CD4-positive, alpha-beta T cell treated with Interleukin-6 for 4 hours (primary cell): ENCODE data around the gene C9orf43.
A peak's percentile ranks its signal among the peaks of the same experiment; 100 is the strongest.
"Not testable (repeated sequence)": the region's sequence is repeated elsewhere in the genome, so short reads cannot be mapped to it uniquely, and the experiment has no call there.

Source experiments
- DNase-seq: peaks from one replicate; pipeline ENCODE4 v3.0.0-alpha.2; 2020; ENCODE audit warnings: mixed read lengths

The C9orf43 gene

GRCh38 chr9:113381441-113381840 lies 29.1 kb upstream of the C9orf43 start:
- DNase-seq, result not testable (repeated sequence)

GRCh38 chr9:113381909-113382411 lies 28.6 kb upstream of the C9orf43 start:
- DNase-seq, result no peak

GRCh38 chr9:113386571-113387393 lies 23.8 kb upstream of the C9orf43 start:
- no peak for DNase-seq

- no peak for DNase-seq
These were observed 22.9 kb upstream of the C9orf43 start for GRCh38 chr9:113387560-113388230.

GRCh38 chr9:113388833-113389232 lies 21.7 kb upstream of the C9orf43 start:
- DNase-seq, result no peak

- no peak for DNase-seq
These were observed 21.1 kb upstream of the C9orf43 start for GRCh38 chr9:113389451-113389850.

- DNase-seq, result no peak
These were observed 20.2 kb upstream of the C9orf43 start for GRCh38 chr9:113390192-113390960.

GRCh38 chr9:113391917-113392316 lies 18.6 kb upstream of the C9orf43 start:
- no peak for DNase-seq

- DNase-seq, result no peak
These were observed 17.3 kb upstream of the C9orf43 start for GRCh38 chr9:113393281-113393680.

GRCh38 chr9:113395000-113395861 lies 15.3 kb upstream of the C9orf43 start:
- DNase-seq, result no peak

GRCh38 chr9:113397203-113397631 lies 13.3 kb upstream of the C9orf43 start:
- no peak for DNase-seq

GRCh38 chr9:113398796-113399195 lies 11.8 kb upstream of the C9orf43 start:
- DNase-seq, result no peak

GRCh38 chr9:113399646-113400200 lies 10.8 kb upstream of the C9orf43 start:
- DNase-seq, result no peak

GRCh38 chr9:113401027-113401792 lies 9.3 kb upstream of the C9orf43 start, which contains the start of gene ALAD:
Gene ALAD, minus strand, starts transcription at chr9:113401284. Its CDS starts 7,725 bp downstream, at chr9:113393559.
- DNase-seq, result peak; percentile 100

GRCh38 chr9:113403646-113404045 lies 6.9 kb upstream of the C9orf43 start:
- DNase-seq, result no peak

- not testable (repeated sequence) for DNase-seq
These were observed 4.2 kb upstream of the C9orf43 start for GRCh38 chr9:113406353-113406752.

- DNase-seq, result peak; percentile 59
These were observed 3.6 kb upstream of the C9orf43 start for GRCh38 chr9:113406873-113407511.

- DNase-seq, result no peak
These were observed 1.1 kb upstream of the C9orf43 start for GRCh38 chr9:113409481-113409880.

- no peak for DNase-seq
These were observed 702 bp upstream of the C9orf43 start for GRCh38 chr9:113409883-113410206.

GRCh38 chr9:113416149-113416721 lies 5.7 kb downstream of the C9orf43 start:
- DNase-seq, result no peak
